Left cardiac atrium (tissue), 4 donors: ENCODE measurements around the gene CDH13. TPM values are rescaled to one million over a fixed set of nuclear protein-coding genes. Genes with fewer than 3 reads are reported as not detected.

Experiments used
- ATAC-seq, 2 donors: fragments of 200-7000 bp; cut with Tn5 transposase; one replicate each; pipeline ENCODE4 v1.9.1; 2020; ENCODE audit warnings: mild to moderate bottlenecking in 2 of 2, moderate library complexity in 2 of 2
- DNase-seq: peaks from one replicate; pipeline ENCODE4 v3.0.0-alpha.2; 2020
- intact Hi-C, 2 donors: fragments of 100-400 bp; cut with DNase I; formaldehyde crosslinking; loops; one replicate each; pipeline versions ENCODE4 v1.14.1 to v1.15.1; 2022 to 2023
- total RNA-seq, 2 donors: library from RNA; stranded (reverse); fragmentation: NEBNext Ultra II Directional; extraction: Animal tissue kit (Norgen Biotek cat#: 25700); gene quantifications; one replicate each; pipeline ENCODE4 v1.2.1, GENCODE V29; 2021
- donor health status: DM: no; HTN: yes; CAD: no.
- donor health status: DM: no; HTN: yes; CAD: no; lungs with severe emphysema.
- donor health status: DM: yes; HTN: yes; CAD: no.
- donor health status: Dilated cardiomyopathy.

CDH13 gene
- total RNA-seq, 2 donors from 2014 or later, result 68.6 to 100 TPM

GRCh38 chr16:82945420-82946101 lies 318.8 kb downstream of the CDH13 start:
- intact Hi-C loops, result no loop called here
- no peak for DNase-seq
- ATAC-seq, result no peak

- no peak for ATAC-seq
- DNase-seq, result no peak
- intact Hi-C loops, result no loop called here
These were observed 320.9 kb downstream of the CDH13 start for GRCh38 chr16:82947698-82948097.

- no peak for DNase-seq
- intact Hi-C loops, result no loop called here
- no peak for ATAC-seq
These were observed 322.2 kb downstream of the CDH13 start for GRCh38 chr16:82949016-82949415.

- intact Hi-C loops, result no loop called here
- ATAC-seq, result no peak
These were observed 326.7 kb downstream of the CDH13 start for GRCh38 chr16:82953517-82953916.

GRCh38 chr16:82954224-82954929 lies 327.6 kb downstream of the CDH13 start:
- no peak for ATAC-seq
- no peak for DNase-seq
- intact Hi-C loops, result no loop called here

More at GRCh38 chr16:82953517-82953916, 326.7 kb downstream of the CDH13 start:
- no peak for DNase-seq

GRCh38 chr16:82955741-82956348 lies 329.1 kb downstream of the CDH13 start:
- intact Hi-C loops, result no loop called here

GRCh38 chr16:82957212-82957611 lies 330.4 kb downstream of the CDH13 start:
- DNase-seq, result no peak
- ATAC-seq, result no peak
- intact Hi-C loops, result no loop called here

More at GRCh38 chr16:82955741-82956348, 329.1 kb downstream of the CDH13 start:
- DNase-seq, result no peak
- no peak for ATAC-seq

- intact Hi-C loops, result no loop called here
- no peak for ATAC-seq
- no peak for DNase-seq
These were observed 334.1 kb downstream of the CDH13 start for GRCh38 chr16:82960918-82961317.

- intact Hi-C loops, result no loop called here
- no peak for ATAC-seq
- DNase-seq, result no peak
These were observed 336.9 kb downstream of the CDH13 start for GRCh38 chr16:82963653-82964052.

GRCh38 chr16:82965808-82966207 lies 339.0 kb downstream of the CDH13 start:
- ATAC-seq (no peak), DNase-seq (no peak)
- intact Hi-C loops, result no loop called here

- no peak for DNase-seq
- intact Hi-C loops, result no loop called here
- ATAC-seq, result no peak
These were observed 340.7 kb downstream of the CDH13 start for GRCh38 chr16:82967424-82967823.

GRCh38 chr16:82971126-82971525 lies 344.4 kb downstream of the CDH13 start:
- peak; percentile 34 to 69 for ATAC-seq
- no peak for DNase-seq

GRCh38 chr16:82972331-82972919 lies 345.7 kb downstream of the CDH13 start:
- no peak for DNase-seq
- intact Hi-C loops, result no loop called here
- no peak for ATAC-seq

More at GRCh38 chr16:82971126-82971525, 344.4 kb downstream of the CDH13 start:
- intact Hi-C loops, result no loop called here

- DNase-seq (no peak), ATAC-seq (no peak)
- intact Hi-C loops, result no loop called here
These were observed 352.8 kb downstream of the CDH13 start for GRCh38 chr16:82979406-82980111.

- ATAC-seq (no peak), DNase-seq (no peak)
- intact Hi-C loops, result no loop called here
These were observed 354.0 kb downstream of the CDH13 start for GRCh38 chr16:82980810-82981209.

GRCh38 chr16:82987767-82988166 lies 361.0 kb downstream of the CDH13 start:
- DNase-seq, result no peak
- ATAC-seq, result no peak
- intact Hi-C loops, result no loop called here

GRCh38 chr16:82990155-82990554 lies 363.4 kb downstream of the CDH13 start:
- intact Hi-C loops, result no loop called here
- ATAC-seq (no peak), DNase-seq (no peak)

GRCh38 chr16:82991410-82991809 lies 364.6 kb downstream of the CDH13 start:
- intact Hi-C loops, result no loop called here
- DNase-seq, result no peak
- no peak for ATAC-seq

GRCh38 chr16:82991966-82992675 lies 365.4 kb downstream of the CDH13 start:
- intact Hi-C loops, result no loop called here
- DNase-seq (no peak), ATAC-seq (no peak)
